Measurements from ENCODE around the gene PLCB1.

DNA sequence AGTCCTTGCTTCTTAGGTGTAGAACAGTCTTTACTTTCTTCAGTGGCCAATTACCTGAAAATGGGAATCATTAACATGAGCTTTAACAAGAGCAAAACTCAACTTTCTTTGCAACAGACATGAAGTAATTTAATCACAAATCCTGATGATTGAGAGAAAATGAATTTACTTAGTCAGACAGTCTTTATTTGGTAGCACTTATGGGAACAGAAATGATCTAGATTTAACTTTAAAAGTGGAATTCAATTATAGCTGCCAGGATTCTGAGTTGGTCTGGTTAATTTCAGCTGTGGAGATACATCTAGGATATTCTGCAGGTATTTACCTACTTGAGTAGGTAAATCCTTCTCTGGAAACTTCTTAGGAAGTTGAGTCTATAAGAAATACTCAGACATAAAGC lies 492.6 kb downstream of the PLCB1 start:
- TF ChIP-seq POLR2A (IDR thresholded peaks at IDR 0.05; ENCODE audit: low read length) (no peak), GATA1 (IDR thresholded peaks at IDR 0.05; ENCODE audit: low read depth, low read length) (no peak)
